ENCODE data around the gene CFP. TPM values are rescaled to one million over a fixed set of nuclear protein-coding genes. Genes with fewer than 3 reads are reported as not detected.

The CFP gene
- total and polyA plus RNA-seq, 4 donors: 11.3 to 88.8 (median 23.0) TPM

- peak within 1 kb of the TSS; percentile 95 to 96 for H3K27ac ChIP-seq (ENCODE audit: low read depth in 1 of 2, low read length in 1 of 2)
- H3K9me3 ChIP-seq (ENCODE audit: control insufficient read depth in 4 of 4, insufficient read depth in 3 of 4, low read length in 3 of 4): no peaks in the 10 kb centered on the region
- DNase-seq: peak; percentile 96
- TF ChIP-seq CTCF (IDR thresholded peaks at IDR 0.05; ENCODE audit: control extremely low read depth, extremely low read depth): no peak
- H3K9ac ChIP-seq (ENCODE audit: insufficient read depth in 1 of 2, low read length in 2 of 2): peak within 1 kb of the TSS; percentile 75 to 81
- no peaks in the 10 kb centered on the region for H3K27me3 ChIP-seq (ENCODE audit: control insufficient read depth in 3 of 3, insufficient read depth in 3 of 3, low read length in 2 of 3)
- WGBS, 2 donors: 0 to 33% methylated on average over 35 to 54 of the region's 54 CpGs
- peak; percentile 90 for ATAC-seq (ENCODE audit: insufficient read depth, low FRiP score)
- H3K4me1 ChIP-seq (ENCODE audit: control insufficient read depth in 5 of 5, insufficient read depth in 5 of 5, low read length in 5 of 5): no peaks in the 10 kb centered on the region
- peaks cover 0 to 5% (median 2%) of the 10 kb centered on the region in 4 donors for H3K36me3 ChIP-seq (ENCODE audit: control insufficient read depth in 4 of 4, insufficient read depth in 4 of 4, low read length in 4 of 4)
- peak within 1 kb of the TSS; percentile 52 for H3K4me3 ChIP-seq
Observed at GRCh38 chrX:47658684-47659420, 29.1 kb upstream of the CFP start, which contains the start of gene UXT. UXT (minus strand) TSS chrX:47659180; CDS start chrX:47658927, 253 bp downstream.

GRCh38 chrX:47658301-47658683 lies 28.6 kb upstream of the CFP start:
- no peaks in the 10 kb centered on the region for H3K9me3 ChIP-seq (ENCODE audit: control insufficient read depth in 4 of 4, insufficient read depth in 3 of 4, low read length in 3 of 4)
- WGBS, 2 donors: 1 to 49% methylated on average over 13 of the region's 13 CpGs
- TF ChIP-seq CTCF (IDR thresholded peaks at IDR 0.05; ENCODE audit: control extremely low read depth, extremely low read depth): no peak
- no peak overlapping the region for H3K4me3 ChIP-seq
- no peak for ATAC-seq (ENCODE audit: insufficient read depth, low FRiP score)
- peak overlapping the region in 1 of 2 donors; percentile 75 for H3K9ac ChIP-seq (ENCODE audit: insufficient read depth in 1 of 2, low read length in 2 of 2)
- no peaks in the 10 kb centered on the region for H3K27me3 ChIP-seq (ENCODE audit: control insufficient read depth in 3 of 3, insufficient read depth in 3 of 3, low read length in 2 of 3)
- no peaks in the 10 kb centered on the region for H3K4me1 ChIP-seq (ENCODE audit: control insufficient read depth in 5 of 5, insufficient read depth in 5 of 5, low read length in 5 of 5)
- peak overlapping the region; percentile 95 to 96 for H3K27ac ChIP-seq (ENCODE audit: low read depth in 1 of 2, low read length in 1 of 2)
- H3K36me3 ChIP-seq (ENCODE audit: control insufficient read depth in 4 of 4, insufficient read depth in 4 of 4, low read length in 4 of 4): peaks cover 0 to 5% (median 2%) of the 10 kb centered on the region in 4 donors
- DNase-seq: no peak

- no peak for TF ChIP-seq CTCF (IDR thresholded peaks at IDR 0.05; ENCODE audit: control extremely low read depth, extremely low read depth)
- Histone ChIP-seq H3K4me3 (no peak overlapping the region), H3K27me3 (ENCODE audit: control insufficient read depth in 3 of 3, insufficient read depth in 3 of 3, low read length in 2 of 3) (no peaks in the 10 kb centered on the region), H3K36me3 (ENCODE audit: control insufficient read depth in 4 of 4, insufficient read depth in 4 of 4, low read length in 4 of 4) (peaks cover 2 to 8% (median 3%) of the 10 kb centered on the region in 4 donors), H3K9ac (ENCODE audit: insufficient read depth in 1 of 2, low read length in 2 of 2) (peak overlapping the region; percentile 43 to 71), H3K27ac (ENCODE audit: low read depth in 1 of 2, low read length in 1 of 2) (peak overlapping the region; percentile 76 to 90), H3K9me3 (ENCODE audit: control insufficient read depth in 4 of 4, insufficient read depth in 3 of 4, low read length in 3 of 4) (peaks cover 0 to 5% (median 0%) of the 10 kb centered on the region in 4 donors), H3K4me1 (ENCODE audit: control insufficient read depth in 5 of 5, insufficient read depth in 5 of 5, low read length in 5 of 5) (peaks cover 5 to 20% (median 5%) of the 10 kb centered on the region in 5 donors)
- WGBS, 2 donors: 15 to 43% methylated on average over 19 of the region's 19 CpGs
- ATAC-seq (ENCODE audit: insufficient read depth, low FRiP score): no peak
- no peak for DNase-seq
Observed at GRCh38 chrX:47651043-47651905, 21.5 kb upstream of the CFP start.

All from lung (tissue), 12 donors.